Adipose tissue (tissue), 3 donors: ENCODE data around the gene CCRL2. TPM values are rescaled to one million over a fixed set of nuclear protein-coding genes. Genes with fewer than 3 reads are reported as not detected.

Source experiments
- H3K27ac ChIP-seq: one replicate; pipeline ENCODE4 v1.5.1; 2013; ENCODE audit warnings: low read depth, low read length
- WGBS, 3 donors: extraction: QIAGEN DNeasy Blood & Tissue Kit; methylation state at CpG; one replicate each; pipeline ENCODE4 v1.1.7; 2013; 5-methylcytosine and 5-hydroxymethylcytosine counted together
- polyA plus RNA-seq, 3 donors: library from polyadenylated mRNA; stranded (reverse); fragments of 200-250 nt; gene quantifications; one replicate each; pipeline ENCODE4 v1.2.3, GENCODE V29; 2013
- donor health status: healthy with polysubstance abuse.
- donor health status: Bipolar disorder and iron deficiency.
- donor health status: healthy.

The CCRL2 gene
- 1 to 10 TPM in 2 of 3 donors, under 1 TPM in 1; 0.67 to 5.5 (median 2.0) TPM for polyA plus RNA-seq

GRCh38 chr3:46406788-46407611 is at the start of gene CCRL2, which contains the start of gene CCR5AS:
CCRL2 (plus strand) TSS chr3:46407259; CDS start chr3:46408080, 821 bp downstream.
CCR5AS (minus strand) TSS chr3:46407066.
- WGBS, 3 donors = 30 to 56% (median 33%) methylated on average over 20 of the region's 20 CpGs
- H3K27ac ChIP-seq = peak within 1 kb of the TSS; percentile 49

GRCh38 chr3:46358466-46358865 is 48.6 kb upstream of the CCRL2 start:
- 75 to 90% (median 84%) methylated on average over 6 of the region's 6 CpGs for WGBS, 3 donors
- H3K27ac ChIP-seq = no peak overlapping the region

GRCh38 chr3:46359733-46360493 is 47.1 kb upstream of the CCRL2 start:
- H3K27ac ChIP-seq = no peak overlapping the region
- 35 to 60% (median 40%) methylated on average over 11 of the region's 11 CpGs for WGBS, 3 donors

- H3K27ac ChIP-seq = no peak overlapping the region
- WGBS, 3 donors = 57 to 65% (median 58%) methylated on average over 6 of the region's 6 CpGs
Observed at GRCh38 chr3:46360907-46361306, 46.2 kb upstream of the CCRL2 start.

GRCh38 chr3:46361408-46362283 is 45.4 kb upstream of the CCRL2 start:
- WGBS, 3 donors = 45 to 66% (median 49%) methylated on average over 8 of the region's 8 CpGs

GRCh38 chr3:46365041-46365440 is 42.0 kb upstream of the CCRL2 start:
- H3K27ac ChIP-seq = no peak overlapping the region
- WGBS, 3 donors = 74 to 80% (median 79%) methylated on average over 4 of the region's 4 CpGs

More at GRCh38 chr3:46361408-46362283, 45.4 kb upstream of the CCRL2 start:
- H3K27ac ChIP-seq = no peak overlapping the region

- 79 to 93% (median 92%) methylated on average over 5 of the region's 5 CpGs for WGBS, 3 donors
- H3K27ac ChIP-seq = no peak overlapping the region
Observed at GRCh38 chr3:46365737-46366524, 41.1 kb upstream of the CCRL2 start.

- WGBS, 3 donors = 66 to 85% (median 82%) methylated on average over 5 of the region's 5 CpGs
Observed at GRCh38 chr3:46367811-46368210, 39.2 kb upstream of the CCRL2 start.

GRCh38 chr3:46368569-46368968 is 38.5 kb upstream of the CCRL2 start:
- H3K27ac ChIP-seq = no peak overlapping the region
- 62 to 73% (median 63%) methylated on average over 7 of the region's 7 CpGs for WGBS, 3 donors

More at GRCh38 chr3:46367811-46368210, 39.2 kb upstream of the CCRL2 start:
- H3K27ac ChIP-seq = no peak overlapping the region

- WGBS, 3 donors = 79 to 95% (median 90%) methylated on average over 4 of the region's 4 CpGs
- no peak overlapping the region for H3K27ac ChIP-seq
Observed at GRCh38 chr3:46369151-46369550, 37.9 kb upstream of the CCRL2 start.

GRCh38 chr3:46369675-46370132 is 37.4 kb upstream of the CCRL2 start:
- no peak overlapping the region for H3K27ac ChIP-seq
- WGBS, 3 donors = 66 to 82% (median 73%) methylated on average over 6 of the region's 6 CpGs

GRCh38 chr3:46370839-46371518 is 36.1 kb upstream of the CCRL2 start, which contains the start of gene CCR5:
CCR5 (plus strand) TSS chr3:46370946; CDS start chr3:46372903, 1,957 bp downstream.
- WGBS, 3 donors = 25 to 43% (median 35%) methylated on average over 5 of the region's 5 CpGs
- H3K27ac ChIP-seq = no peak within 1 kb of the TSS

- 71 to 78% (median 77%) methylated on average over 10 of the region's 10 CpGs for WGBS, 3 donors
- no peak overlapping the region for H3K27ac ChIP-seq
Observed at GRCh38 chr3:46371519-46372340, 35.3 kb upstream of the CCRL2 start.

GRCh38 chr3:46372492-46373359 is 34.3 kb upstream of the CCRL2 start:
- no peak overlapping the region for H3K27ac ChIP-seq
- WGBS, 3 donors = 64 to 91% (median 90%) methylated on average over 9 of the region's 9 CpGs

GRCh38 chr3:46374755-46375154 is 32.3 kb upstream of the CCRL2 start:
- H3K27ac ChIP-seq = no peak overlapping the region
- WGBS, 3 donors = 71 to 90% (median 81%) methylated on average over 3 of the region's 3 CpGs
